GM19372 (cell line): ENCODE measurements around the gene PYDC1.
"Not testable (repeated sequence)": the region's sequence is repeated elsewhere in the genome, so short reads cannot be mapped to it uniquely, and the experiment has no call there.

Experiments used
- ATAC-seq: cut with Tn5 transposase; IDR thresholded peaks from one replicate; pipeline ENCODE4 v1.9.1; 2021; ENCODE audit warnings: mild to moderate bottlenecking, low read depth, moderate library complexity; ENCODE audit not compliant: unreplicated experiment

PYDC1 gene

DNA sequence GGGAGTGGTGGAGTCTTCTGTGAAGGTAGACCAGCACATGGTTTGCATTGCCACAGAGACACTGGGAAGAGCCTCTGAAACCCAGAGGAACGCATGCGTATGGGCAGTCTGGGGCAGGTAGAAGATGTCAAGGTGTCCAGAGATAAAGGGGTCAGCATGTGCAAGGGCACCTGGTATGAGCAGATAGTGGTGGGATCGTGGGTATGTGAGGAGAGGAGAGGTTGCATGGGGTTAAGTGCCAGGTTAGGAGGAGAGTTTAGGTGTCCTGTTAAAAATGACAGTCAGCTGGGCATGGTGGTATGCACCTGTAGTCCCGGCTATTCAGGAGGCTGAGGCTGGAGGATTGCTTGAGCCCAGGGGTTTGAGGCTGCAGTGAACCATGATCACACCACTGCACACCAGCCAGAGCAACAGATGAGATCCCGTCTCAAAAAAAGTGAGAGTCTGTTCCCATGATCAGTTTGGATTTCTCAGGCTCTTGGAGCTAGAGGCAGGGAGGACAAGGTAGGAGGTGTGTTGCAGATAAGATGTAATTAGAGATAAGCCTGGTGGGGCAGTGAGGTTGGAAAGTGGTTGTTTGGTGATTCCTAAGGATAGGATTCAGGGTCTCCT lies 17.4 kb downstream of the PYDC1 start:
- no peak for ATAC-seq

GRCh38 chr16:31198207-31198882 lies 18.6 kb downstream of the PYDC1 start:
- ATAC-seq: no peak

GRCh38 chr16:31196324-31197088 lies 20.4 kb downstream of the PYDC1 start:
- no peak for ATAC-seq

DNA sequence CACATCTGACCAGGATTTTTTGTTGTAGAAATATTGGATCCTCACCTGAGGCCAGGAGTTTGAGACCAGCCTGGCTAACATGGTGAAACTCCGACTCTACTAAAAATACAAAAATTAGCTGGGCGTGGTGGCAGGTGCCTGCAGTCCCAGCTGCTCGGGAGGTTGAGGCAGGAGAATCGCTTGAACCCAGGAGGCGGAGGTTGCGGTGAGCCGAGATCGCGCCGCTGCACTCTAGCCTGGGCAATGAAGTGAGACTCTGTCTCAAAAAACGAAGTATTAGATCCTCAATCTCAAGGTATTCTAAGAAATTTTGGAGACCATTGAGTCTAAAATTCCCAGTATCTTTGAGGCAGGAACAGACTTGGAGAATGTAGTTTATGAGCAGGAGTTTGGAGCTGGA lies 21.1 kb downstream of the PYDC1 start:
- ATAC-seq: not testable (repeated sequence)

- no peak for ATAC-seq
These were observed 22.0 kb downstream of the PYDC1 start for GRCh38 chr16:31194898-31195297.

DNA sequence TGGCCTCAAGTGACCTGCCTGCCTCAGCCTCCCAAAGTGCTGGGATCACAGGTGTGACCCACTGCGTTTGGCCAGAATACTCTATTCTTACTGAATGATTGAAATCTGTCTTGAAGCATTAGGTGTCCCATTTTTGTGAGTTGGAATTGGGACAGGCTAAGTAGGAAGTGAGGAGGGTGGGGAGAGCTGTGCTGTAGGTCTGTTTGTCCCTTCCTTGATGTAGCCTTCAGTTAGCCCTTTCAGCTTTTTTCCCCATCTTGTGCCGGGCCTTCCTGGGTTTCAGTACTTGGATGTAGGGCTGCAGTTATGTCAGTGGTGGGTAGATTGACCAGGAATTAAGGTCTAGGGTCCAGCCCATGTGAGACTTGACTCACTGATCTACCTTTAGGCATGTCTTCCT lies 23.1 kb downstream of the PYDC1 start:
- ATAC-seq: no peak

- no peak for ATAC-seq
These were observed 23.9 kb downstream of the PYDC1 start for GRCh38 chr16:31192856-31193642.

- no peak for ATAC-seq
These were observed 25.1 kb downstream of the PYDC1 start for GRCh38 chr16:31191697-31192428.

DNA sequence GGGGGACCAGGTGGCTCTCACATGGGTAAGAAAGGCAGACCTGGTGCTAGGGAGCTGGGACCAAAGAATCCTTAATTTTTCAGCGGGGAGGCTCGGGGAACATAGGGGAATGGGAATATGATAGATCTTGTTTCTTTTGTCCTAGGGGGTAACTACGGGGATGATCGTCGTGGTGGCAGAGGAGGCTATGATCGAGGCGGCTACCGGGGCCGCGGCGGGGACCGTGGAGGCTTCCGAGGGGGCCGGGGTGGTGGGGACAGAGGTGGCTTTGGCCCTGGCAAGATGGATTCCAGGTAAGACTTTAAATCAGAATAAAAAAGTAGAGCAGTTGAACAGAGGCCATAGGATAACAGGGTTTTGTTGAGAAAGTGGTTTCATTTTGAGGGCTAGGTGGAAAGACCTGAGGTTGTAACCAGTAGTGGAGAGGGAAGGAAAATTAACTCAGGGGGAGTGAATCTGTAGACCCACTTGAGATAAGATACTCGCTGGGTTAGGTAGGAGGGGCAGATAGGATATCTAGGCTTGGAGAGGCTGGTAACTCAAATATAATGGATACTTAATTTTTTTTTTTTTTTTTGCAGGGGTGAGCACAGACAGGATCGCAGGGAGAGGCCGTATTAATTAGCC lies 26.0 kb downstream of the PYDC1 start:
- ATAC-seq: no peak

DNA sequence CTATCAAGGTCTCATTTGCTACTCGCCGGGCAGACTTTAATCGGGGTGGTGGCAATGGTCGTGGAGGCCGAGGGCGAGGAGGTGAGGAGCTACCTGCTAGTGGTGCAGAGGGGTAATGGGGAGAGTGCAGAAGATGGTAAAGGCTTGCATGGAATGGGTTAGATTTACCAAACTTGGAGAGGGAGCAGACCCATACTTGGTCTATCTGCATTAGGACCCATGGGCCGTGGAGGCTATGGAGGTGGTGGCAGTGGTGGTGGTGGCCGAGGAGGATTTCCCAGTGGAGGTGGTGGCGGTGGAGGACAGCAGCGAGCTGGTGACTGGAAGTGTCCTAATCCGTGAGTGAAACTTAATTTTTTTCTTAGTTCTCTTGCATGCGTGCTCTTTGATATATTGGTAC lies 26.9 kb downstream of the PYDC1 start:
- no peak for ATAC-seq

- no peak for ATAC-seq
These were observed 27.5 kb downstream of the PYDC1 start for GRCh38 chr16:31189412-31189778.

- ATAC-seq: no peak
These were observed 28.2 kb downstream of the PYDC1 start for GRCh38 chr16:31188450-31189411.

- no peak for ATAC-seq
These were observed 29.1 kb downstream of the PYDC1 start for GRCh38 chr16:31187808-31188189.

DNA sequence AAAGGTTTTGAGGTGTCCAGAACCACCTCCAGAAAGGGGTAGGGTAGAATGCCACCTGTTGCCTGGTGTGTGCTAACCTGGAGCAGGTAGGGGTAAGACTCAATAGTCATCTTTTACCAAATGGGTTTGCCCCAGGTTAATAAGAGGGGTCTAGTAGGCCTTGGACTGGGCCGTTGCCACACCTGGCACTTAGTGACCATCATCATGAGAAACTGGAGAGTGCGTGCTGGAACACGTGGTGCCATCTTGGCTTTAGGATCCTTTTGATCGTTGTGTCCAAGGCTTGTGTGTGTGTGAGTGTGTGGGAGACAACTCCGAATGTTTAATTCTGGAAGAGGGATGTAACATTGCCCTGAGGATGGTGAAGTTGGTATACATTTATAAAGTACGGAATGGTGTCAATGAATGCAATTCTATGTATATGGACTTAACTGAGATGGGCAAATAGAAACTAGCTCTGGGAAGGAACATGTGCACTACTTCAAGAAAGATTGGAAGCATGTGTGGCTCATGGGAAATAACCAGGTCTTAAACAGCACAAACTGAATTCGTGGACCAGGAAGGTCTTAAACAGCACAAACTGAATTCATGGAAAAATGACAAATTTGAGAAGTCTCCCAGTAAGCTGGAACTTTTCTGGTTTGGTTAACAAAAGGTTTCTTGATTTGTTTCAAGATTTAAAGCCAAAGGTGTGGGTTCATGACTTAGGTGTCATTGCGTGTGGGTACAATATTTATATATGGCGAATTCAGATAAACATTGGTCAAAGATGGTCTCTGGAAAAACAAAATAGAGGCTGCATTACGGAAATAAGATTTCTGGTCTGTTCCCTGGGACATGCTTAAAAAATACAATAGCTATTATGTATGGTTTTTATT lies 29.8 kb downstream of the PYDC1 start:
- ATAC-seq: no peak

DNA sequence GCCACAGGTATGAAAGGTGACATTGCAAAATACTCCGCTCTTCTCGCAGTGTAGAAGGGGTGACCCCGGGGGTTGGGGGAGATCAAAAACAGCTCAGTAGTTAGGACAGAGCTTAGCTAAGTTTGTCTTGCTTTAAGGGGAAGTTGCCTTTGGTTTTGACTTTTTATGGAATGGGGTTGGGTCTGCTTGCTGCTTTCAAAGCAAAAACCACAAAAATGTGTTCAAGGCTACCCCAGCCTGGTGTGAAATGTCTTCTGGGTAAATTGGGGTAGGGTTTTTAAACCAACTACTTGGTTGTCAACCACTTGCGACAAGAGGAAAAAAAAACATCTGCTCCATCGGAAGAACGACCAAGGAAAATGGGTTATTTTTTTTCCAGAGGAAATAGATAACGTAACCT lies 30.8 kb downstream of the PYDC1 start:
- ATAC-seq: no peak

- no peak for ATAC-seq
These were observed 31.6 kb downstream of the PYDC1 start for GRCh38 chr16:31185339-31185738.

DNA sequence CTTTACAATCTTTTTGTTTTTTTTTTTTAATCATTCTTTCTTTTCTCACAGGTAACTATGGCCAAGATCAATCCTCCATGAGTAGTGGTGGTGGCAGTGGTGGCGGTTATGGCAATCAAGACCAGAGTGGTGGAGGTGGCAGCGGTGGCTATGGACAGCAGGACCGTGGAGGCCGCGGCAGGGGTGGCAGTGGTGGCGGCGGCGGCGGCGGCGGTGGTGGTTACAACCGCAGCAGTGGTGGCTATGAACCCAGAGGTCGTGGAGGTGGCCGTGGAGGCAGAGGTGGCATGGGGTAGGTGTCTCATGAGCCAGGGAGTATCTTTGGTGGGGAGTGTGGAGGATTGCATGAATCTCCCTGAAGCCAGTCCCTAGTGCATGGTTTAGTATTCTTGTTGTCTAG lies 32.0 kb downstream of the PYDC1 start:
- ATAC-seq: no peak
